ENCODE data around the gene MEIS2. TPM values are rescaled to one million over a fixed set of nuclear protein-coding genes. Genes with fewer than 3 reads are reported as not detected.

Gene MEIS2
- total RNA-seq, 1 donor from 2014 or later: 35.6 TPM

- no peak for FAIRE-seq
Measured at GRCh38 chr15:36926427-36926825, 173.9 kb downstream of the MEIS2 start.

GRCh38 chr15:36925653-36926426 lies 174.5 kb downstream of the MEIS2 start:
- no peaks in the 10 kb centered on the region for H3K27me3 Mint-ChIP-seq (ENCODE audit: low read depth, unreplicated experiment)
- Histone ChIP-seq H4K20me1 (ENCODE audit: insufficient read depth, low read length) (peaks cover 15% of the 10 kb centered on the region), H2AFZ (ENCODE audit: low read depth, low read length) (no peak overlapping the region), H3K4me1 (ENCODE audit: insufficient read depth, low read length) (no peaks in the 10 kb centered on the region), H3K4me2 (ENCODE audit: low read length) (no peak overlapping the region), H3K9me3 (ENCODE audit: insufficient read depth, low read depth, low read length) (no peaks in the 10 kb centered on the region), H3K36me3 (ENCODE audit: insufficient read depth, low read length) (peaks cover 3% of the 10 kb centered on the region), H3K79me2 (ENCODE audit: insufficient read depth, low read length) (peaks cover 6% of the 10 kb centered on the region), H3K27ac (ENCODE audit: low read depth, low read length) (no peak overlapping the region), H3K9ac (ENCODE audit: low read length) (no peak overlapping the region), H3K27me3 (ENCODE audit: insufficient read depth, low read length) (no peaks in the 10 kb centered on the region), H3K4me3 (ENCODE audit: insufficient read depth, low read depth, low read length) (no peak overlapping the region)
- DNase-seq (ENCODE audit: low read depth) (no peak), FAIRE-seq (no peak)
- peaks cover 11% of the 10 kb centered on the region for H3K36me3 Mint-ChIP-seq (ENCODE audit: low read depth, unreplicated experiment)
- no peak overlapping the region for H3K27ac Mint-ChIP-seq (ENCODE audit: unreplicated experiment)
- H3K4me3 Mint-ChIP-seq (ENCODE audit: unreplicated experiment): no peak overlapping the region
- H3K9me3 Mint-ChIP-seq (ENCODE audit: unreplicated experiment): no peaks in the 10 kb centered on the region
- no peaks in the 10 kb centered on the region for H3K4me1 Mint-ChIP-seq (ENCODE audit: low read depth, unreplicated experiment)
- no peak for TF ChIP-seq CTCF (IDR thresholded peaks at IDR 0.05; ENCODE audit: insufficient read depth, low read depth, low read length)
- no peak for TF ChIP-seq EZH2 (IDR thresholded peaks at IDR 0.05; ENCODE audit: insufficient read depth, low read length)

More at GRCh38 chr15:36926427-36926825, 173.9 kb downstream of the MEIS2 start:
- no peaks in the 10 kb centered on the region for H3K27me3 ChIP-seq (ENCODE audit: insufficient read depth, low read length)
- H3K27ac ChIP-seq (ENCODE audit: low read depth, low read length): no peak overlapping the region
- H4K20me1 ChIP-seq (ENCODE audit: insufficient read depth, low read length): peaks cover 9% of the 10 kb centered on the region
- peaks cover 6% of the 10 kb centered on the region for H3K79me2 ChIP-seq (ENCODE audit: insufficient read depth, low read length)
- H3K4me1 ChIP-seq (ENCODE audit: insufficient read depth, low read length): no peaks in the 10 kb centered on the region
- no peaks in the 10 kb centered on the region for H3K27me3 Mint-ChIP-seq (ENCODE audit: low read depth, unreplicated experiment)
- no peaks in the 10 kb centered on the region for H3K4me1 Mint-ChIP-seq (ENCODE audit: low read depth, unreplicated experiment)
- no peak overlapping the region for H3K9ac ChIP-seq (ENCODE audit: low read length)
- H3K9me3 Mint-ChIP-seq (ENCODE audit: unreplicated experiment): no peaks in the 10 kb centered on the region
- no peak for DNase-seq (ENCODE audit: low read depth)
- no peaks in the 10 kb centered on the region for H3K9me3 ChIP-seq (ENCODE audit: insufficient read depth, low read depth, low read length)
- H3K36me3 ChIP-seq (ENCODE audit: insufficient read depth, low read length): peaks cover 3% of the 10 kb centered on the region
- H3K4me2 ChIP-seq (ENCODE audit: low read length): no peak overlapping the region
- TF ChIP-seq EZH2 (IDR thresholded peaks at IDR 0.05; ENCODE audit: insufficient read depth, low read length): no peak
- TF ChIP-seq CTCF (IDR thresholded peaks at IDR 0.05; ENCODE audit: insufficient read depth, low read depth, low read length): no peak
- H3K27ac Mint-ChIP-seq (ENCODE audit: unreplicated experiment): no peak overlapping the region
- H3K4me3 Mint-ChIP-seq (ENCODE audit: unreplicated experiment): no peak overlapping the region
- peaks cover 11% of the 10 kb centered on the region for H3K36me3 Mint-ChIP-seq (ENCODE audit: low read depth, unreplicated experiment)
- no peak overlapping the region for H3K4me3 ChIP-seq (ENCODE audit: insufficient read depth, low read depth, low read length)
- H2AFZ ChIP-seq (ENCODE audit: low read depth, low read length): no peak overlapping the region

- peaks cover 6% of the 10 kb centered on the region for H3K79me2 ChIP-seq (ENCODE audit: insufficient read depth, low read length)
- no peak overlapping the region for H3K4me2 ChIP-seq (ENCODE audit: low read length)
- Mint-ChIP-seq H3K9me3 (ENCODE audit: unreplicated experiment) (no peaks in the 10 kb centered on the region), H3K27me3 (ENCODE audit: low read depth, unreplicated experiment) (no peaks in the 10 kb centered on the region), H3K4me3 (ENCODE audit: unreplicated experiment) (no peak overlapping the region), H3K4me1 (ENCODE audit: low read depth, unreplicated experiment) (no peaks in the 10 kb centered on the region), H3K27ac (ENCODE audit: unreplicated experiment) (no peak overlapping the region), H3K36me3 (ENCODE audit: low read depth, unreplicated experiment) (peaks cover 12% of the 10 kb centered on the region)
- no peaks in the 10 kb centered on the region for H3K27me3 ChIP-seq (ENCODE audit: insufficient read depth, low read length)
- no peak overlapping the region for H2AFZ ChIP-seq (ENCODE audit: low read depth, low read length)
- H3K9ac ChIP-seq (ENCODE audit: low read length): no peak overlapping the region
- H3K27ac ChIP-seq (ENCODE audit: low read depth, low read length): no peak overlapping the region
- TF ChIP-seq CTCF (IDR thresholded peaks at IDR 0.05; ENCODE audit: insufficient read depth, low read depth, low read length): no peak
- no peak overlapping the region for H3K4me3 ChIP-seq (ENCODE audit: insufficient read depth, low read depth, low read length)
- H3K4me1 ChIP-seq (ENCODE audit: insufficient read depth, low read length): no peaks in the 10 kb centered on the region
- FAIRE-seq (no peak), DNase-seq (ENCODE audit: low read depth) (no peak)
- H4K20me1 ChIP-seq (ENCODE audit: insufficient read depth, low read length): peaks cover 16% of the 10 kb centered on the region
- peaks cover 3% of the 10 kb centered on the region for H3K36me3 ChIP-seq (ENCODE audit: insufficient read depth, low read length)
- H3K9me3 ChIP-seq (ENCODE audit: insufficient read depth, low read depth, low read length): no peaks in the 10 kb centered on the region
Measured at GRCh38 chr15:36925049-36925448, 175.3 kb downstream of the MEIS2 start.

Data from astrocyte (in vitro differentiated cells and primary cell).